ENCODE data around the gene IL18.
"Not testable (repeated sequence)": the region's sequence is repeated elsewhere in the genome, so short reads cannot be mapped to it uniquely, and the experiment has no call there.

IL18 gene

DNA sequence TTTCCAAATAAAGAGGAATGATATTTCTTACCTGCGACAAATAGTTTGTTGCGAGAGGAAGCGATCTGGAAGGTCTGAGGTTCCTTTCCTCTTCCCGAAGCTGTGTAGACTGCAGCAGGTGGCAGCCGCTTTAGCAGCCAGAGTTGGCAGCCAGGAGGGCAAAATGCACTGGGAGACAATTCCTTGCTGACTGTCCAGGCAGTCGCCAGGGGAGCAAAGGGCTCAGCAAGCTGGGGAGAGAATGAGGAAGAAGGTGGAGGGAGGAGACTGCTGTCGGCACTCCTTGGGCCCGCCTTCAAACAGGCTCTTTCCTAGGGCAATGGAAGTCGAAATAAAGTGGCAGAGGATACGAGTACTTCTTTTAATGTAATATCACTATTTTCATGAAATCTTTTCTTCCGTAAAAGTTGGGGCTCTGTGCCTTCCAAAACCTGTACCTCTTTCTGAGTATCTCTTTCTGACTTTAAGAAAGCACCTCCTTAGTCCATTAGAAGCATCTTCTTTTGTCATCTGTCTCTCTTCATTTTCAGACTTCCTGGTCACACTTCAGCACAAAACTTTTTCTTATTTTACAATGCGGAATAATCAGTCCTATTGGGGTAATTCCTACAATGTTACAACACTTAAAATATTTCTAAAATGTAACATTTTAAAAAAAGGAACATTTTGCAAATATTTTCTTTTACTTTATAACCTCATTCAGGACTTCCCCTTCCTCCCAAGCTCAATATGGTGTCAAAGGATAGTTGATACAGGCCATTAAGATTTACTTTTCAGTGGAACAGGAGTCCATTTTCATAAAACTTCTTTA lies at the start of gene IL18:
IL18 (minus strand) TSS at position 220 of the 811 bp plus-strand sequence. CDS start 9,041 bp downstream, outside the sequence.
- peak within 1 kb of the TSS; percentile 8 to 53 (median 28) for H3K4me3 ChIP-seq (ENCODE audit: low read depth in 1 of 5, low read length in 5 of 5)
- peak within 1 kb of the TSS in 1 of 5 donors; percentile 35 for H3K9ac ChIP-seq (ENCODE audit: low read length in 5 of 5)
- H3K27ac ChIP-seq (ENCODE audit: low read depth, low read length): no peak within 1 kb of the TSS
- H3K9me3 ChIP-seq (ENCODE audit: control insufficient read depth in 5 of 5, low read length in 5 of 5): no peaks in the 10 kb centered on the region
- H3K4me1 ChIP-seq (ENCODE audit: control insufficient read depth in 5 of 5, insufficient read depth in 5 of 5, low read length in 5 of 5): peaks cover 0 to 23% (median 20%) of the 10 kb centered on the region in 5 donors
- no peaks in the 10 kb centered on the region for H3K36me3 ChIP-seq (ENCODE audit: control insufficient read depth in 5 of 5, insufficient read depth in 5 of 5, low read length in 5 of 5)
- H3K27me3 ChIP-seq (ENCODE audit: control insufficient read depth in 5 of 5, insufficient read depth in 4 of 5, low read length in 5 of 5): no peaks in the 10 kb centered on the region

DNA sequence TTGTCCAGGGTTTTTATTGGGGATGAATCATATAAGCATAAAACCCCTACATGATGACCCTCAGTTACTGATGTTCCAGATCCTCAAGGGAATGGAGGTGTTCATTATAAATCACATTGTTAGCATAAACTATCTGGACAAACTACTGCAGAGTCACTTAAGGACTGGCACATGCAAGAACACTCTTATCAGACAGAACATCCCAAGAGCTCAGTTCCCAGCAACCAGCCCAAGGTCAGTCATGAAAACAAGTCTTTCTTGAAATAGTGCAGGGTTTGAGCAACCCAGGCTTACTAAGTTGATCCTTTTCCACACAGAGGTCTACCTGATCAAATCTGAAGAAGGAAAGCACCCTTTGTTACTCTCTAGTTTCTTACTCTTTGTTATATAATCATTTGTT lies 48.8 kb upstream of the IL18 start:
- Histone ChIP-seq H3K27ac (ENCODE audit: low read depth, low read length) (no peak overlapping the region), H3K4me1 (ENCODE audit: control insufficient read depth in 5 of 5, insufficient read depth in 5 of 5, low read length in 5 of 5) (no peaks in the 10 kb centered on the region), H3K36me3 (ENCODE audit: control insufficient read depth in 5 of 5, insufficient read depth in 5 of 5, low read length in 5 of 5) (no peaks in the 10 kb centered on the region)

DNA sequence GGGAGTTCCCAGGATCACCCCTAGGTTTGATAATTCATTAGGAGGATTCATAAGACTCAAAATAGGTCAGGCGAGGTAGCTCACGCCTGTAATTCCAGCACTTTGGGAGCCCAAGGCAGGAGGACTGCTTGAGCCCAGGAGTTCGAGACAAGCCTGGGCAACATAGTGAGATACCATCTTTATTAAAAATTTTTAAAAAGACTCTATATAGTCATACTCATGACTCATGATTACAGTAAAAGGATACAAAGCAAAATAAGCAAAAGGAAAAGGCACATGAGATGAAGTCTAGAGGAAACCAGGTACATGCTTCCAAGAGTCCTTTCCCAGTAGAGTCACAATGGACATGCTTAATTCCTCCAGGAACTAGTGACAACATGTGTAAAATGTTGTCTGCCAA lies 48.4 kb upstream of the IL18 start:
- H3K27ac ChIP-seq (ENCODE audit: low read depth, low read length): no peak overlapping the region
- no peak overlapping the region for H3K4me3 ChIP-seq (ENCODE audit: low read depth in 1 of 5, low read length in 5 of 5)
- H3K36me3 ChIP-seq (ENCODE audit: control insufficient read depth in 5 of 5, insufficient read depth in 5 of 5, low read length in 5 of 5): no peaks in the 10 kb centered on the region
- H3K9ac ChIP-seq (ENCODE audit: low read length in 5 of 5): no peak overlapping the region
- no peaks in the 10 kb centered on the region for H3K27me3 ChIP-seq (ENCODE audit: control insufficient read depth in 5 of 5, insufficient read depth in 4 of 5, low read length in 5 of 5)
- no peaks in the 10 kb centered on the region for H3K9me3 ChIP-seq (ENCODE audit: control insufficient read depth in 5 of 5, low read length in 5 of 5)
- no peaks in the 10 kb centered on the region for H3K4me1 ChIP-seq (ENCODE audit: control insufficient read depth in 5 of 5, insufficient read depth in 5 of 5, low read length in 5 of 5)

More for the DNA sequence above, 48.8 kb upstream of the IL18 start:
- H3K9ac ChIP-seq (ENCODE audit: low read length in 5 of 5): no peak overlapping the region
- no peak overlapping the region for H3K4me3 ChIP-seq (ENCODE audit: low read depth in 1 of 5, low read length in 5 of 5)
- no peaks in the 10 kb centered on the region for H3K27me3 ChIP-seq (ENCODE audit: control insufficient read depth in 5 of 5, insufficient read depth in 4 of 5, low read length in 5 of 5)
- no peaks in the 10 kb centered on the region for H3K9me3 ChIP-seq (ENCODE audit: control insufficient read depth in 5 of 5, low read length in 5 of 5)

DNA sequence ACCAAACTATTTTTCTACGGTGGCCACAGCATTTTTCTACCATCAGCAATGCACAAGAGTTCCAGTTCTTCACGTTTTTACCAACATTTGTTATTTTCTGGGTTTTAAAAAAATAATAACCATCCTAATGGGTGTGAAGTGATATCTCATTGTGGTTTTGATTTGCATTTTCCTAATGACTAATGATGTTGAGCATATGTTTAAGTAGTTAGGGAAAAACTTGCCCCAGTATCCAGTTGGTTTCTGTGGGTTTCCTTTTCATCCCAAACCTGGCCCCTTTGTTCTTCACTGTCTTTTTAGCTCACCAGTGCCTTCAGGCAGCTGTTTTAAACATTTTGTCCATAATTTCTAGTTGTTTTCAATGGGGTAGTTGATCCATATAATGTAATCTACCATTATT lies 47.6 kb upstream of the IL18 start:
- H3K9me3 ChIP-seq (ENCODE audit: control insufficient read depth in 5 of 5, low read length in 5 of 5): no peaks in the 10 kb centered on the region
- no peaks in the 10 kb centered on the region for H3K4me1 ChIP-seq (ENCODE audit: control insufficient read depth in 5 of 5, insufficient read depth in 5 of 5, low read length in 5 of 5)
- H3K36me3 ChIP-seq (ENCODE audit: control insufficient read depth in 5 of 5, insufficient read depth in 5 of 5, low read length in 5 of 5): no peaks in the 10 kb centered on the region
- H3K9ac ChIP-seq (ENCODE audit: low read length in 5 of 5): no peak overlapping the region
- H3K27me3 ChIP-seq (ENCODE audit: control insufficient read depth in 5 of 5, insufficient read depth in 4 of 5, low read length in 5 of 5): no peaks in the 10 kb centered on the region
- H3K27ac ChIP-seq (ENCODE audit: low read depth, low read length): no peak overlapping the region
- no peak overlapping the region for H3K4me3 ChIP-seq (ENCODE audit: low read depth in 1 of 5, low read length in 5 of 5)

GRCh38 chr11:112210890-112211289 lies 47.0 kb upstream of the IL18 start:
- Histone ChIP-seq H3K9me3 (ENCODE audit: control insufficient read depth in 5 of 5, low read length in 5 of 5) (no peaks in the 10 kb centered on the region), H3K9ac (ENCODE audit: low read length in 5 of 5) (no peak overlapping the region), H3K27me3 (ENCODE audit: control insufficient read depth in 5 of 5, insufficient read depth in 4 of 5, low read length in 5 of 5) (no peaks in the 10 kb centered on the region), H3K4me1 (ENCODE audit: control insufficient read depth in 5 of 5, insufficient read depth in 5 of 5, low read length in 5 of 5) (no peaks in the 10 kb centered on the region), H3K4me3 (ENCODE audit: low read depth in 1 of 5, low read length in 5 of 5) (no peak overlapping the region), H3K36me3 (ENCODE audit: control insufficient read depth in 5 of 5, insufficient read depth in 5 of 5, low read length in 5 of 5) (no peaks in the 10 kb centered on the region), H3K27ac (ENCODE audit: low read depth, low read length) (no peak overlapping the region)

DNA sequence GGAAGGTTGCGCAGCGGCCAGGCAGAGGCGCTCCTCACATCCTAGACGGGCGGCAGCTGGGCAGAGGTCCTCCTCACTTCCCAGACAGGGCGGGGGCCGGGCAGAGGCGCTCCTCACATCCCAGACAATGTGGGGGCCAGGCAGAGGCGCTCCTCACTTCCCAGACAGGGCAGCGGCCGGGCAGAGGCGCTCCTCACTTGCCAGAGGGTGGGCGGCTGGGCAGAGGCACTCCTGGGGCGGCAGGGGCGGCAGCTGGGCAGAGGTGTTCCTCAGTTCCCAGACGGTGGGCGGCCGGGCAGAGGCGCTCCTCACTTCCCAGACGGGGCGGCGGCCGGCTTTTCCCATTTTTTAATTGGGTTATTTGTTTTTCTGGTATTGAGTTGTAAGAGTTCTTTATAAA lies 42.2 kb upstream of the IL18 start:
- Histone ChIP-seq H3K27ac (ENCODE audit: low read depth, low read length) (no peak overlapping the region), H3K4me3 (ENCODE audit: low read depth in 1 of 5, low read length in 5 of 5) (no peak overlapping the region), H3K27me3 (ENCODE audit: control insufficient read depth in 5 of 5, insufficient read depth in 4 of 5, low read length in 5 of 5) (no peaks in the 10 kb centered on the region), H3K36me3 (ENCODE audit: control insufficient read depth in 5 of 5, insufficient read depth in 5 of 5, low read length in 5 of 5) (peaks cover 0 to 3% (median 0%) of the 10 kb centered on the region in 5 donors), H3K4me1 (ENCODE audit: control insufficient read depth in 5 of 5, insufficient read depth in 5 of 5, low read length in 5 of 5) (no peaks in the 10 kb centered on the region), H3K9ac (ENCODE audit: low read length in 5 of 5) (no peak overlapping the region), H3K9me3 (ENCODE audit: control insufficient read depth in 5 of 5, low read length in 5 of 5) (no peaks in the 10 kb centered on the region)

- H3K27ac ChIP-seq (ENCODE audit: low read depth, low read length): no peak overlapping the region
- H3K9ac ChIP-seq (ENCODE audit: low read length in 5 of 5): no peak overlapping the region
- H3K9me3 ChIP-seq (ENCODE audit: control insufficient read depth in 5 of 5, low read length in 5 of 5): no peaks in the 10 kb centered on the region
- H3K4me1 ChIP-seq (ENCODE audit: control insufficient read depth in 5 of 5, insufficient read depth in 5 of 5, low read length in 5 of 5): no peaks in the 10 kb centered on the region
- H3K4me3 ChIP-seq (ENCODE audit: low read depth in 1 of 5, low read length in 5 of 5): no peak overlapping the region
- no peaks in the 10 kb centered on the region for H3K27me3 ChIP-seq (ENCODE audit: control insufficient read depth in 5 of 5, insufficient read depth in 4 of 5, low read length in 5 of 5)
- H3K36me3 ChIP-seq (ENCODE audit: control insufficient read depth in 5 of 5, insufficient read depth in 5 of 5, low read length in 5 of 5): peaks cover 0 to 3% (median 0%) of the 10 kb centered on the region in 5 donors
Observed at GRCh38 chr11:112200252-112200651, 36.4 kb upstream of the IL18 start.

DNA sequence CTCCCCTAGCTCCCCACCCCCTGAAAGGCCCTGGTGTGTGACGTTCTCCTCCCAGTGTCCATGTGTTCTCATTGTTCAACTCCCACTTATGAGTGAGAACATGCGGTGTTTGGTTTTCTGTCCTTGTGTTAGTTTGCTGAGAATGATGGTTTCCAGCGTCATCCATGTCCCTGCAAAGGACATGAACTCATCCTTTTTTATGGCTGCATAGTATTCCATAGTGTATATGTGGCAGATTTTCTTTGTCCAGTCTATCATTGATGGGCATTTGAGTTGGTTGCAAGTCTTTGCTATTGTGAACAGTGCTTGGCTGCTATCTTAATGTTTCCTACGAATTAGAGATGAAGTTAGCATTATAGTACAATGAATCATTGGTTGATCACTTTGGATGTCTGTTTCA lies 35.2 kb upstream of the IL18 start:
- not testable (repeated sequence) for H3K9me3 ChIP-seq (ENCODE audit: control insufficient read depth in 5 of 5, low read length in 5 of 5); H3K27ac ChIP-seq (ENCODE audit: low read depth, low read length); H3K4me3 ChIP-seq (ENCODE audit: low read depth in 1 of 5, low read length in 5 of 5); H3K4me1 ChIP-seq (ENCODE audit: control insufficient read depth in 5 of 5, insufficient read depth in 5 of 5, low read length in 5 of 5); H3K9ac ChIP-seq (ENCODE audit: low read length in 5 of 5); H3K27me3 ChIP-seq (ENCODE audit: control insufficient read depth in 5 of 5, insufficient read depth in 4 of 5, low read length in 5 of 5); H3K36me3 ChIP-seq (ENCODE audit: control insufficient read depth in 5 of 5, insufficient read depth in 5 of 5, low read length in 5 of 5)

GRCh38 chr11:112196519-112197087 lies 32.7 kb upstream of the IL18 start:
- no peaks in the 10 kb centered on the region for H3K36me3 ChIP-seq (ENCODE audit: control insufficient read depth in 5 of 5, insufficient read depth in 5 of 5, low read length in 5 of 5)
- no peaks in the 10 kb centered on the region for H3K9me3 ChIP-seq (ENCODE audit: control insufficient read depth in 5 of 5, low read length in 5 of 5)
- no peaks in the 10 kb centered on the region for H3K27me3 ChIP-seq (ENCODE audit: control insufficient read depth in 5 of 5, insufficient read depth in 4 of 5, low read length in 5 of 5)
- H3K9ac ChIP-seq (ENCODE audit: low read length in 5 of 5): no peak overlapping the region
- H3K27ac ChIP-seq (ENCODE audit: low read depth, low read length): no peak overlapping the region
- H3K4me3 ChIP-seq (ENCODE audit: low read depth in 1 of 5, low read length in 5 of 5): no peak overlapping the region
- H3K4me1 ChIP-seq (ENCODE audit: control insufficient read depth in 5 of 5, insufficient read depth in 5 of 5, low read length in 5 of 5): no peaks in the 10 kb centered on the region

DNA sequence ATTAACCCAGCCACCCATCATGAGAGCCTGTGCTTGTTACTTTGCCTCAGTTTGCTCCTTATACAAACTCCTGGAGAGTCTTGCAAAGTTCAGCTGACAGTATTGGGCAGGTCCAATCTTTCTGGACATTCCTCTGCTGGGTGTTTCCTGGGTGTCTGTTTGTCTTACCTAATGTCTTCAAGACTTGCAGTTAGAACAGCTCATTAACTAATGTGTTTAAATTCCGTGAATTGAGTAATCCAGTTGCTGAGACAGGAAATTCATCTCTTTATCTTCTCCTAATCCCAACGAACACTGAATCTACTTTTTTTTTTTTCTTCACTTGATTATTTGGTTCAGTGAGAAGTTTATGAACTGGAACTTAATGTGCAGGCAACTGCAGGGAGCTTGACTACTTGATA lies 32.1 kb upstream of the IL18 start:
- Histone ChIP-seq H3K36me3 (ENCODE audit: control insufficient read depth in 5 of 5, insufficient read depth in 5 of 5, low read length in 5 of 5) (no peaks in the 10 kb centered on the region), H3K9ac (ENCODE audit: low read length in 5 of 5) (no peak overlapping the region), H3K27ac (ENCODE audit: low read depth, low read length) (no peak overlapping the region), H3K4me1 (ENCODE audit: control insufficient read depth in 5 of 5, insufficient read depth in 5 of 5, low read length in 5 of 5) (no peaks in the 10 kb centered on the region), H3K4me3 (ENCODE audit: low read depth in 1 of 5, low read length in 5 of 5) (no peak overlapping the region), H3K27me3 (ENCODE audit: control insufficient read depth in 5 of 5, insufficient read depth in 4 of 5, low read length in 5 of 5) (no peaks in the 10 kb centered on the region), H3K9me3 (ENCODE audit: control insufficient read depth in 5 of 5, low read length in 5 of 5) (no peaks in the 10 kb centered on the region)
